Cerebellar cortex (tissue), 1 donor: ENCODE data around the gene PCBP3.
"Not testable (repeated sequence)": the region's sequence is repeated elsewhere in the genome, so short reads cannot be mapped to it uniquely, and the experiment has no call there.

Source experiments
- DNase-seq: peaks from one replicate; pipeline ENCODE4 v3.0.0-alpha.2; 2015; ENCODE audit warnings: low spot score

PCBP3 gene

GRCh38 chr21:45965084-45965809 is 321.7 kb downstream of the PCBP3 start:
- DNase-seq: no peak

DNA sequence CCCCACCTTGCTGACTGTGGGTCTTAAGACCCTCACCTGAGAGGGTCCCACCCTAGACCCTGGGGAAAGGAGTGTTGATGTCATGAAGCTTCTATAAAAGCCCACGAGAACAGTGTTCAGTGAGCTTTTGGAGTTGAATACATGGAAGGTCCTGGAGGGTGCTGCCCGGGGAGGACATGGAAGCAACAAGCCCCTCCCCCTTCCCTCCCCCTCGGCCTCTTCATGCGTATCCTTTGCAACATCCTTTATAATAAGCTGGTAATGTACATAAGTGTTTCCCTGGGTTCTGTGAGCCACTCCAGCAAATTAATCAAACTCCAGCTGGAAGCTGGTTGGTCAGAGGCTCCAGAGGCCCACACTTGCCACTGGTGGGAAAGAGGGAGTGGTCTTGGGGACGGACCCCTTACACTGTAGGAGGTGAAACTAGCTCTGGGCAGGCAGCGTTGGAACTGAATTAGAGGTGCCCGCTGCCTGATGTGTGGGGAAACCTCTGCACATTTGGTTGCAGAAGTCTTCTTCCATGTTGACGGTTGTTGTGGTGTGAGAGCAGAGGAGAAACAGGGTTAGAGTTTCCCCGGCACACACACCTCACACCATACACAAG is 323.4 kb downstream of the PCBP3 start:
- no peak for DNase-seq

- DNase-seq: no peak
Measured at GRCh38 chr21:45969921-45970673, 326.6 kb downstream of the PCBP3 start.

DNA sequence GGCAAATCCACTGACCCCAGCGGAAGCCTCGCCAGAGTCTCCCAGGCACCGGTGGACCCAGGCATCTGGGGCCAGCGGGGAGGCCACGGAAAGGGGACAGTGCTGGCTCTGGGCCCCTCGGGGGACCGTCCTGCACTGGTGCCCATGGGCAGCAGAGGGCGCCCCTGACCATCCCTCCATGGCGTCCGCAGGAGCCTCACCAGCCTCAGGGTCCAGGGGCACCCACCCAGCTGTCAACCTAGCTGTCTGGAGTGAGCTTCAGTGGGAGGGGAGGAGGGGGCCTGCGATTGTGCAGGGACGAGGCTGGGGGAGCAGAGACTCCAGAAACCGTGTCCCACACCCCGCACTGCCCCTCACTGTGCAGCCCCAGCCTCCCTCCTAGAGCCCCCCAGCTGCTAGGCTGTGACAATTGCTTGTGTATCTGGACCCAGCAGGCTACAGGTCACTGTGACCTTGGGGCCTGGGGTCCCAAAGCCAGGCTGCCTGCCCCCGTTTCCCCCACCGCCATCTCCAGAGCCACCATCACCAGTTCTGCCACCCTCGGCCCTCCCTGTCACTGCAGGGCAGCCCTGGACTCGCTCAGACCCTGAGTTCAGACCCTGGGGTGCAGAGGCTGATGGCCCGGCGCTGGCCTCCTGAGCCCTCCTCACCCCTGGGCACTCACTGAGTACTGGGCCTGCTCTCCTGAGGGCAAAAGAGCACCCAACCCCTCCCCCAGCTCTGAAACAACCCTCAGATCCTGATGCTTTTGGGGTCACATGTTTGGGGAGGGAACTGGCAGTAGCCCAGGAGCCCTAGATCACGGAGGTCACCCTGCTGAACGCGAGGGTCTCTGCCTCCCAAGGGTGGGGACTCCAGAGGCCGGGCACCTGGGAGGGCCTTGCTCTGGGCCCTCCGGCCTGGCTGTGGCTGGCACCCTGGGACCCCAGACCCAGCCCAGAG is 327.4 kb downstream of the PCBP3 start:
- no peak for DNase-seq

GRCh38 chr21:45971616-45972352 is 328.3 kb downstream of the PCBP3 start:
- DNase-seq: no peak

DNA sequence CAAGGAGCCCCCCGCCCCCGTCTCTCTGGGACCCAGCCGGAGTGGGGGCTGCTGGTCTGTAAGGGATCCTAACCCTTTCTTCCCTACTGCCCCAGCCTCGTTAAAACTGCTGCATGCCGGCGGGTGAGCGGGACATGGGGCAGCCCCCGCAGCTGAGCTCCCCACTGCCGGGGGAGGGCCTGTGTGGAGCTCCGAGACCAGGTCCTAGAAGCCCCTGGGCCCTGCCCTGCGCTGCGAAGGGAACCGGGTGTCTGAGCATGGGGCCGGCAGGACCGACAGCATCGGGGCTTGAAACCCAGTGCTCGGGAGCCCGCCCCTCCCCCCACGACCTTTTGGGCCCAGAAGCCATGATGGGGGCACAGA is 328.8 kb downstream of the PCBP3 start:
- no peak for DNase-seq

DNA sequence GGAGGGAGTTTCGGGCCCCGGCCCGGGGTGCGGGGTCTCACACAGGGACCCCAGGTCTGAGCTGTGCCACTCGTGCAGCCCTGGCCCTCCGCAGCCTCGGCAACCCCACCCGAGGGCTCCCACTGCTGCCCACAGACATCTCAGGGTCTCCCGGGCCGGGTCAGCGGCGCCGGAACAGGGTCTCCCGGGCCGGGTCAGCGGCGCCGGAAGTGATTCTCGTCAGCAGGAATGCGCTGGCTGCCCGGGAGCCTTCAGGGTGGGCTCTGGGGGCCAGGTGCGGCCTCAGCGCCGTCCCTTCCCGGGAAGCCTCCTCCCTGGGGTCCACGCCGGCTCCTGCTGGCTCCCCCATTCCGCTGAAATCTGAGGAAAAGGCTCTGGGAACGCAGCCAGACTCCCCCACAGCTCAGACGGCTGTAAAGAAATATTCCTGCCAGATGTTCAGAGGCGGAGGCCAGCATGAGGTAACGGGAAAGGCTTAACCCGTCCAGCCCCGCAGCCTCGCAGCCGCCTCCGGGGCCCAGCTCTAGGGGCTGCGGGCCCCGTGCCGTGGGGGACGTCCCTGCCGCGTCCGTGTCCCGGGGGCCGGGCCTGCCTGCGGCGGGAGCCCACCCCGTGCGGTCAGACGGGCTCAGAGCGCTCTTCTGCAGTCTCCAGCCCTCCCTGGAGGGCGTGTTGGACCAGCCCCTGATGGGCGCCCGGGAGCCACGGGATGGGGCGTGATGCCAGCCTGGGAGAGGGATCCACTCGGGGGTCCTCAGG is 329.4 kb downstream of the PCBP3 start:
- DNase-seq: no peak

GRCh38 chr21:45973475-45974072 is 330.0 kb downstream of the PCBP3 start:
- DNase-seq: peak; percentile 67

DNA sequence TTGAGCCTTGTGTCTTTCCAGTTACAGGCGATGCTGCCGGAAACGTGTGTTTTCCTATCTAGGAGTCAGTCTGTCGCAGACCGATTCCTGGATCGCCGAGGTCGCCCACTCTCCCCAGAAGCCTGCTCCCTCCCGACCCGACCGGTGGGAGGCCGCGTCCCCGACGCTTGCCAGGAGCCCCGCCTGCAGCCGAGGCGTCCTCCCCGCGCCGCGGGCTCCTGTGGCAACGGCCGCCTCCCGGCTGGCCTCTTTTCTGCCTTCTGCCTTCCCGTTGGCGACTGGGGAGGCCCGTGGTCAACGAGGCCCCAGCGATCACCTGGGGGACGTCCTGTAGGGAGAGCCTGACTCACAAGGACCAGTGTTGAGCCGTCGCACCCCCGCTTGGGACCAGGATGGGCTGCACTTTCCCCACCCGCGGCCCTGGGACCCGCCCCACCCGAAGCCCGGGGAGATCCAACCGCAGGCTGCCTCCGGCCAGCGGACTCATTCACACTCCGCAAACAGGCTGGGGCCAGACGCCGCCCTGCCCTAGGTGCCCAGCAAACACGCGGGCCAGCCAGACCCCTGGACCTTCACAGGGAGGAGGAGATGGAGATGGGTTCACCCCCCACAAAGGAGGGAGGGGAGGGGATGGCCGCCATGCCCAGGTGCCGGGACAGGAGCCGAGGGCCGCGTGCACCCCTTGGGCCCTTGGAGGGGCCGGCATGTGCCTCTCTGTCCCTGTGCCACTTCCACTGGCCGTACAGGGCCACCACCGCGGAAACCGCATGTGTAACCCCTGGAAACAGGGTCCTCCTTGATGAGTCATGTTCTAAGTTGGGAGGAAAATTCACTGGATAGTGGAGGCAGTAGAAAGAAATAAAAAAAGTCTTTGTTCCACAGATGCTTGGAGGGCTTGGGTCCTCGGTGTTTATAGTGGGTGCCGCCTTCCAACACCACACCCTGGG is 330.8 kb downstream of the PCBP3 start:
- DNase-seq: peak; percentile 48

DNA sequence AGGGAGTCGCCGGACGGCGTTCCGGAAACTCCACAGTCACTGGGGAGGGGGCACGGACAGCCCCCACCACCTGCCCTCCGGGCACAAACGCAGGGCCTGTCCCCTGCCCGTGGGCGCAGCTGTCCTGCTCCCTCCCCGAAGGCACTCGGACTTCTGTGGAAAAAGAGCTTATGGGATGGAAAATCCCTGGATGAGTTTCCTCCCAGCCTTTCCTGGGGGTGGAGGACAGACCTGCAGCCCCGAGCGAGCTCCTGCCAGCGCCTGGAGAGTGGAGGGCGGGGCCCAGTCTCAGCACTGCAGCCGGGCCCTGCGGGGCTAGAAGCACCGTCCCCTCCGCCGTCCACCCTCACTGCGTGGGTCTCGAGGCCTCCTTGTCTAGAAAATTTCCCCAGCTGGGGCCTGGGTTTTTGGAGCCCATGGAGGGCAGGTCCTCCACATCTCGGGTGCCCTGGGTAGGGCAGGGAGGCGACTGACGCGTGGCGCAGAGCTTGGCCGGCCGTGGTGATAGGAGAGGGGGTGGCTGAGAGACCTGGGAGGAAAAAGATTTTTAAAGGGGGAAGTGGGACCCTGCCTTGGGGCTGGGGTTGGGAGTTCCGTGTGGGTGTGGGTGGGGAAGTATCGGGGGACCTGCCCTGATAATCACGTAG is 331.6 kb downstream of the PCBP3 start:
- DNase-seq: no peak

DNA sequence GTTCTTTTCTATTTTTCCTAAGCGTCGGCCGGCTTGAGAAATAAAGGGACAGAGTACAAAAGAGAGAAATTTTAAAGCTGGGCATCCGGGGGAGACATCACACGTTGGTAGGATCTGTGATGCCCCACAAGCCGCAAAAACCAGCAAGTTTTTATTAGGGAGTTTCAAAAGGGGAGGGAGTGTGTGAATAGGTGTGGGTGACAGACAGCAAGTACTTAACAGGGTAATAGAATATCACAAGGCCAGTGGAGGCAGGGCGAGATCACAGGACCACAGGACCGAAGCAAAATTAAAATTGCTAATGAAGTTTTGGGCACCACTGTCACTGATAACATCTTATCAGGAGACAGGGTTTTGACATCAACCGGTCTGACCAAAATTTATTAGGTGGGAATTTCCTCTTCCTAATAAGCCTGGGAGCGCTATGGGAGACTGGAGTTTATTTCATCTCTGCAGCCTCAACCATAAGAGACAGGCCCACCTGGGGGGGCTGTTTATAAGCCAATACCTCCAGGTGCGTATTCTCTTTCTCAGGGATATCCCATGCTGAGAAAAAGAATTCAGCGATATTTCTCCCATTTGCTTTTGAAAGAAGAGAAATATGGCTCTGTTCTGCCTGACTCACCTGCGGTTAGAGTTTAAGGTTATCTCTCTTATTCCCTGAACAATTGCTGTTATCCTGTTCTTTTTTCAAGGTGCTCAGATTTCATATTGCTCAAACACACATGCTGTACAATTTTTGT is 332.3 kb downstream of the PCBP3 start:
- not testable (repeated sequence) for DNase-seq

GRCh38 chr21:45976701-45977311 is 333.3 kb downstream of the PCBP3 start:
- no peak for DNase-seq

- DNase-seq: no peak
Measured at GRCh38 chr21:45977396-45977795, 333.9 kb downstream of the PCBP3 start.

GRCh38 chr21:45979141-45979631 is 335.7 kb downstream of the PCBP3 start:
- no peak for DNase-seq

GRCh38 chr21:45979651-45980050 is 336.1 kb downstream of the PCBP3 start:
- DNase-seq: no peak

DNA sequence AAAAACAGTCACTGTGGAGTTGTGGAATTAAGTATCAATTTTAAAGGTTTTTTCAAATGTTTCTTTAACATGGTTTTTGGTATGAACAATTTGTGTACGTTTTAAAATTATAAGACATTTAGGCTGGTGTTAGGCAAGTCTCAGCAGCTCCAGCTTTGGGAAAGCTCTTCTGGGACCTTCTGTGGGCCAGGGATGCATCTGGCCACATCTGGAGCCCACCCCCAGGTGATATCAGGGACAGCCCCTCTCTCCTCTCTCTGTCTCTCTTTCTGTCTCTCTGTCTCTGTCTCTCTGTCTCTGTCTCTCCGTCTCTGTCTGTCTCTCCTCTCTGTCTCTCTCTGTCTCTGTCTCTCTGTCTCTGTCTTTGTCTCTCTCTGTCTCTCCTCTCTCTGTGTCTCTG is 336.7 kb downstream of the PCBP3 start:
- no peak for DNase-seq

DNA sequence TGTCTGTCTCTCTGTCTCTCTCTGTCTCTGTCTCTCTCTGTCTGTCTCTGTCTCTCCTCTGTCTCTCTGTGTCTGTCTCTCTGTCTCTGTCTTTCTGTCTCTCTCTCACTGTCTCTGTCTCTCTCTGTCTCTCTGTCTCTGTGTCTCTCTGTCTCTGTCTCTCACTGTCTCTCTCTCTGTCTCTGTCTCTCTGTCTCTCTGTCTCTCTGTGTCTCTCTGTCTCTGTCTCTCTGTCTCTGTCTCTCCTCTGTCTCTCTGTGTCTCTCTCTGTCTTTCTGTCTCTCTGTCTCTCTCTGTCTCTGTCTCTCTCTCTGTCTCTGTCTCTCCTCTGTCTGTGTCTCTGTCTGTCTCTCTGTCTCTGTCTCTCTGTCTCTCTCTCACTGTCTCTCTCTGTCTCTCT is 337.2 kb downstream of the PCBP3 start:
- DNase-seq: no peak
